ENCODE results near the gene HMGN4. TPM values are rescaled to one million over a fixed set of nuclear protein-coding genes. Genes with fewer than 3 reads are reported as not detected.

HMGN4 gene
- total RNA-seq, 4 donors from 2014 or later: 27.1 to 43.0 (median 39.2) TPM

- TF ChIP-seq POLR2A (IDR thresholded peaks at IDR 0.05) (no peak), CTCF (IDR thresholded peaks at IDR 0.05) (no peak)
- no peak overlapping the region for H3K4me3 ChIP-seq (ENCODE audit: low read depth, poor library complexity, severe bottlenecking)
- intact Hi-C loops (cut with DNase I; ENCODE audit: low total_unique reads): no loop called here
Observed at GRCh38 chr6:26495281-26495680, 42.9 kb upstream of the HMGN4 start.

GRCh38 chr6:26497610-26498009 is 40.6 kb upstream of the HMGN4 start:
- H3K4me3 ChIP-seq (ENCODE audit: low read depth, poor library complexity, severe bottlenecking): no peak overlapping the region
- DNase-seq (ENCODE audit: low spot score in 2 of 2): no peak
- TF ChIP-seq POLR2A (IDR thresholded peaks at IDR 0.05): no peak
- TF ChIP-seq CTCF (IDR thresholded peaks at IDR 0.05): no peak
- intact Hi-C loops (cut with DNase I; ENCODE audit: low total_unique reads): no loop called here
- WGBS, 2 donors: 86 to 92% methylated on average over 4 of the region's 4 CpGs

More at GRCh38 chr6:26495281-26495680, 42.9 kb upstream of the HMGN4 start:
- DNase-seq (ENCODE audit: low spot score in 2 of 2): no peak
- WGBS, 2 donors: 55 to 69% methylated on average over 1 of the region's 1 CpG

- WGBS, 2 donors: 63 to 76% methylated on average over 2 of the region's 2 CpGs
- TF ChIP-seq POLR2A (IDR thresholded peaks at IDR 0.05) (no peak), CTCF (IDR thresholded peaks at IDR 0.05) (no peak)
- no peak for DNase-seq (ENCODE audit: low spot score in 2 of 2)
- intact Hi-C loops (cut with DNase I; ENCODE audit: low total_unique reads): no loop called here
- H3K4me3 ChIP-seq (ENCODE audit: low read depth, poor library complexity, severe bottlenecking): no peak within 1 kb of the TSS
Observed at GRCh38 chr6:26500102-26500501, 38.1 kb upstream of the HMGN4 start, which contains the start of gene BTN1A1. Gene BTN1A1, plus strand, starts transcription at chr6:26500303. Its CDS starts 984 bp downstream, at chr6:26501287.

GRCh38 chr6:26501482-26501986 is 36.6 kb upstream of the HMGN4 start:
- H3K4me3 ChIP-seq (ENCODE audit: low read depth, poor library complexity, severe bottlenecking): no peak overlapping the region
- no peak for TF ChIP-seq POLR2A (IDR thresholded peaks at IDR 0.05)
- no peak for TF ChIP-seq CTCF (IDR thresholded peaks at IDR 0.05)
- DNase-seq (ENCODE audit: low spot score in 2 of 2): peak; percentile 18 to 88
- intact Hi-C loops (cut with DNase I; ENCODE audit: low total_unique reads): no loop called here
- 12 to 15% methylated on average over 37 to 39 of the region's 49 CpGs for WGBS, 2 donors

GRCh38 chr6:26502165-26502564 is 36.0 kb upstream of the HMGN4 start:
- TF ChIP-seq POLR2A (IDR thresholded peaks at IDR 0.05) (no peak), CTCF (IDR thresholded peaks at IDR 0.05) (no peak)
- no peak for DNase-seq (ENCODE audit: low spot score in 2 of 2)
- intact Hi-C loops (cut with DNase I; ENCODE audit: low total_unique reads): no loop called here
- no peak overlapping the region for H3K4me3 ChIP-seq (ENCODE audit: low read depth, poor library complexity, severe bottlenecking)

GRCh38 chr6:26502626-26503025 is 35.5 kb upstream of the HMGN4 start:
- 92 to 93% methylated on average over 3 of the region's 3 CpGs for WGBS, 2 donors
- intact Hi-C loops (cut with DNase I; ENCODE audit: low total_unique reads): no loop called here
- no peak for TF ChIP-seq POLR2A (IDR thresholded peaks at IDR 0.05)
- no peak for TF ChIP-seq CTCF (IDR thresholded peaks at IDR 0.05)
- DNase-seq (ENCODE audit: low spot score in 2 of 2): no peak
- H3K4me3 ChIP-seq (ENCODE audit: low read depth, poor library complexity, severe bottlenecking): no peak overlapping the region
